Ishikawa (cell line): Measurements from ENCODE around the gene RIN1.
A peak's percentile ranks its signal among the peaks of the same experiment; 100 is the strongest.

Experiments used
- REST ChIP-seq: IDR thresholded peaks from 2 replicates; pipeline ENCODE4 v1.6.1; 2012; ENCODE audit warnings: low read depth, mild to moderate bottlenecking
- TAF1 ChIP-seq: IDR thresholded peaks from 2 replicates; pipeline ENCODE4 v1.6.1; 2012; ENCODE audit warnings: low read depth, mild to moderate bottlenecking
- TEAD4 ChIP-seq: IDR thresholded peaks from 2 replicates; pipeline ENCODE4 v1.6.1; 2012
- TF ChIP-seq, protein P1 (sequence below): IDR thresholded peaks from 2 replicates; pipeline ENCODE4 v1.6.1; 2012

- TF ChIP-seq REST (no peak), TAF1 (0 out of 2 replicates have a peak, but pooled peaks have one; percentile 41), TEAD4 (peak; percentile 96)
- TF ChIP-seq, protein P1, sequence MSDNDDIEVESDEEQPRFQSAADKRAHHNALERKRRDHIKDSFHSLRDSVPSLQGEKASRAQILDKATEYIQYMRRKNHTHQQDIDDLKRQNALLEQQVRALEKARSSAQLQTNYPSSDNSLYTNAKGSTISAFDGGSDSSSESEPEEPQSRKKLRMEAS: peak; percentile 75
Observed at GRCh38 chr11:66347425-66348276, 11.4 kb upstream of the RIN1 start, which contains the start of gene B4GAT1.
